Dermis blood vessel endothelial cell (primary cell): ENCODE data around the gene HCAR2. TPM values are rescaled to one million over a fixed set of nuclear protein-coding genes. Genes with fewer than 3 reads are reported as not detected.
A peak's percentile ranks its signal among the peaks of the same experiment; 100 is the strongest.
"Not testable (repeated sequence)": the region's sequence is repeated elsewhere in the genome, so short reads cannot be mapped to it uniquely, and the experiment has no call there.

ENCODE experiments used
- DNase-seq: peaks from one replicate; pipeline ENCODE4 v3.0.0; 2010
- total RNA-seq: library from RNA; depleted of rRNA; stranded (reverse); fragments of >200 nt; gene quantifications from 2 replicates; pipeline ENCODE4 v1.2.3, GENCODE V29; 2014

Gene HCAR2
- total RNA-seq, result not detected in 2 replicates

DNA sequence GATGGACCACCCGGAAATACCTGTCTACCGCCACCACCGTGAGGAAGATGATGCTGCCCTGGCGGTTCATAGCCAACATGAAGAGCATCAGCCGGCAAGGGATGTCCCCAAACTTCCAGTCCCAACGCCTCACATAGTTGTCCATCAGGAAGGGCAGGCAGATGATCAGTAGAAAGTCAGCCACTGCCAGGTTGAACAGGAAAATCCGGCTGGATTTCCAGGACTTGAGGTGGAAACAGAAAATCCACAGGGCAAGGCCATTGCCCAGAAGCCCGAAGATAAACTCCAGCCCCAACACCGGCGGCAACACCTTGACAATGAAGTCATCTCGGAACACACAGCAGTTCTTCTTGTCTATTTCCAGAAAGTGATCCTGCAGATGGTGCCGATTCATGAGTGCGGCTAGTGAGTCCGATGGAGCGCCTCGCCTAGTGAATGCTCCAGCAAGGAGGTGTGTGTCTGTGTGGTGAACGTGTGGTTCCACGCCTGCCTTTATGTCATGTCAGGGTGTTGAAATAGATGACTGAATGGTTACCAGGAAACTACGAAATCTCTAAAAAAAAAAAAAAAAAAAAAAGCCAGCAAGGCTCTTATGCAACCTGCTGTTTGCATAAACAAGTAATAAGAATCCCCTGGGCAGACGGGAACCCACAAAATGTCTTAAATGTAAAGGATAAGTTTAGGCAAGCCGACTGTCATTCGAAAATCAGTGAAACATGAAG lies at the start of gene HCAR2:
Gene HCAR2 (minus strand): TSS at position 468 of the 722 bp plus-strand sequence. CDS start 74 bp downstream, at position 394.
- DNase-seq, result not testable (repeated sequence)

DNA sequence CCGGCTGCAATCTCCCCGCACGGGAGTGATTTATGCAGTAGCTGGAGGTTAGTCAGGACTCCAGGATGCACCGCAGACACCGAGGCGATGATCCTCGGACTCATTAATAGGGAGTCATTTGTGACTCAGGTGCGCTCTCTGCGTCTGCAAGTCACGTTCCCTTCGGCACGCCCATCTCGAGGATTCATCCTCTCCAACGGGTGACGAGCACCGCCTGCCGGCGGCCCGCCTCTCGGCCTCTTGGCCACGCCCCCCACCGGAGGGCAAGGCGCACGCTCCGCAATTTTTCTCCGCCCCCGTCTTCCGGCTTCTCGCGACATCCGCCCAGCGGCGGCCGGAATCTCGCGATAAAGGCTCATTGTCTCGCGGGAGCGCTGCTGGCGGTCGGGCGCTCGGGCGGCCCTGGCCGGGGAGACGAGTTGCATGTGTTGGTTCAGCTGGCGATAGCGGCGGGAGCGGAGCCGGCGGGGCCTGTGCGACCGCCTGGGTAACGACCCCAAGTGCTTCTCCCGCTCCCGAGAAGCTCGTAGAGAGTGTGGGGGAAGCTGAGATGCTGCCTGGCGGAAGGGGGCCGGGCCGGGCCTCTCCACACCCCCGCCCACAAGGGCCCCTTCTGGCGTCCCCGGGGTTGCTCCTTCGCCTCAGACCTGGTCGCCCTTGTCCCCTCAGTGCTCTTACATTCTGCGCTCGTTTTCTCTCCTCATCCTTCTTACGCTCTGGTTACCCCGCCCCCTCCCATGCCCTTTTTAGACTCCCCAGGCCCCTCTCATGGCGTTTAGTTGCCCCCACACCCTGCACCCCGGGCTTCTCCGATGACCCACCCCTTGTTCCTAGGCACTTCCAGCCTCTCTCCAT lies 49.5 kb upstream of the HCAR2 start, which contains the start of gene DENR:
Gene DENR (plus strand): TSS at position 361 of the 855 bp plus-strand sequence. CDS start 878 bp downstream, outside the sequence.
- peak; percentile 98 for DNase-seq

GRCh38 chr12:122750781-122751515 lies 47.8 kb upstream of the HCAR2 start:
- DNase-seq, result not testable (repeated sequence)

DNA sequence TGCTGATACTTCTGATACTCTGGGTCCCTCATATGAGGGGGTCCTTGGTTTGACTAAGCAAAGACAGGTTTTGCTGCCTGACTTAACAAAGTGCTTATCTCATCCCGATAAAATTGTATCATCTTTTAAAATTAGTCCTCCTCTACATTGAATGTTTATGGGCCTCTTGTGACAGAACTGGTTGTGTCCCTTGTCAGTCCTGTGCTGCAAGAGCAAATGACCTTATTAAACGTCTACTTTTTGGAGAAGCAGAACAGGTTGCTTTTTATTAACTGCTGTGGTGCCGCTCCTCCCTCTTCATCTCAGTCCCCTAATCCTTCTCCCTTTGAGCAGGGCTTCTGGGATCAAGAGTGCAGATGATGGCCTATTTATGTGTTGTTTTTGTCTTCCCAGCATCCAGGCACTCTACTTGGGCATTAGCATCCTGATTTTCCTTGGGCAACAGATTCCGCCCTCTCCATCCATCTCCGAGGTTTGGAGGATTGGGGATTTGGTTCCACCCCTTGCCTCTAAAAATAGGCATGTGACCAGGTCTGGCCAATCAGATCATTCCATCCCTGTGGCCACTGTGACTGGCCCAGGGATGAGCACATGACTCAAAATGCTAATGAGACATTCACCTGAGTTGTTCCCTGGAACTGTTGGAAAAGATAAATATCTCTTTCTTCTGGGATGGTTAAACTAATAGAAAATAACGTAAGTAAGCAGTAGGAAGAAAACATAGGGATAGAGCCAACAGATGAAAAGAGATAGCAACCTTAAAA lies 46.6 kb upstream of the HCAR2 start:
- DNase-seq, result no peak

DNA sequence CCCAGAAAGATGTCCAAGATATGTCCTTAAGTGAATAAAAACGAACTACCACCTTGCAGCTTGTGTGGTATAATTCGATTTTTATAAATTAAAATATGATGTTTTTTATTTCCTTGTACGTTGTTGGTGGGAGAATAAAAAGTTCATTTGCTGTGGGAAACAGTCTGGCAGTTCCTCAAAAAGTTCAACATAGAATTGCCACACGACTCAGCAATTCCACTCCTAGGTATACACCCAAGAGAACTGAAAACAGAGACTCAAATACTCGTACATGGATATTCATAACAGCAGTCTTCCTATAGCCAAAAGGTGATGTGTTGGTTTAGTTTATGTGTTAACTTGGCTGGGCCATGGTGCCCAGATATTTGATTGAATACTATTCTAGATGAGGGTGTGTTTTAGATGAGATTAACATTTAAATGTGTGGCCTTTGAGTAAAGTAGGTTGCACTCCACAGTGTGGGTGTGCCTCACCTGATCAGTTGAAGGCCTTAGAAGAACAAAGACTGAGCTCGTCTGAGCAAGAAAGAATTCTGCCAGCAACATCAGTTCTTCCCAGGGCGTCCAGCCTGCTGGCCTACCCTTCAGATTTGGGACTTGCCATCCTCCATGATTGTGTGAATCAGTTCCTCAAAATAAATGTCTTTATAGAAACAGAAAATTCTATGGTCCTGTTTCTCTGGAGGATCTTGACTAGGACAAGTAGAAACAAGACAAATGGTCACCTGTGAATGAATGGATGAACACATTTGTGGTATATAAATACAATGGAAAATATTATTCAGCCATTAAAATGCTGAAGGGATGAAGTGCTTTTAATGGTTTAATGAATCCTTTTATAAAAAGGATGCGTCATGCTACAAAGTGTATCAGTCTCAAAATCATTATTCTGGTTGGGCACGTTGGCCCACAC lies 44.3 kb upstream of the HCAR2 start:
- DNase-seq, result no peak

DNA sequence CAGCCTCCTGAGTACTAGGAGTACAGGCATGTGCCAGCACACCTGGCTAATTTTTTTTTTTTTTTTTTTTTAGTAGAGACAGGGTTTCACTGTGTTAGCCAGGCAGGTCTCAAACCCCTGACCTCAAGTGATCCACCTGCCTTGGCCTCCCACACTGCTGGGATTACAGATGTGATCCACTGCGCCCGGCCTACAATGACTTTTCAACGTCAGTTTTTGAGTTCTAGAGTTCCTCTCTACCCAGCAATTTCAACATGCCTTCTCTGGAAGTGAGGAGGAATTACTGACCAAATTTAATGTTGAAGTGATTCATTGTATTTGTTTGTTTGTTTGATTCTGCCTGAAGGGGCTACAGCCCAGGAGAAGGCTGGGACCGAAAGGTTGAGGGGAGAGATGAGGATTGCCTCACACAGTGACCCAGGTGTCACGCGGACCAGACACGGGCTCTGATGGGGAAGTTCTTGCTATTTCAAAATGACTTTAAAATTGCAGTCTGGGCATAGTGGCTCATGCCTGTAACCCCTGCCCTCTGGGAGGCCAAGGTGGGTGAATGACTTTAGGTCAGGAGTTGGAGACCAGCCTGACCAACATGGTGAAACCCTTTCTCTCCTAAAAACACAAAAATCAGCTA lies 40.9 kb upstream of the HCAR2 start:
- DNase-seq, result no peak

GRCh38 chr12:122740351-122740750 lies 37.2 kb upstream of the HCAR2 start:
- no peak for DNase-seq

- no peak for DNase-seq
Measured at GRCh38 chr12:122738571-122738970, 35.4 kb upstream of the HCAR2 start.

GRCh38 chr12:122732611-122733010 lies 29.5 kb upstream of the HCAR2 start:
- DNase-seq, result no peak

DNA sequence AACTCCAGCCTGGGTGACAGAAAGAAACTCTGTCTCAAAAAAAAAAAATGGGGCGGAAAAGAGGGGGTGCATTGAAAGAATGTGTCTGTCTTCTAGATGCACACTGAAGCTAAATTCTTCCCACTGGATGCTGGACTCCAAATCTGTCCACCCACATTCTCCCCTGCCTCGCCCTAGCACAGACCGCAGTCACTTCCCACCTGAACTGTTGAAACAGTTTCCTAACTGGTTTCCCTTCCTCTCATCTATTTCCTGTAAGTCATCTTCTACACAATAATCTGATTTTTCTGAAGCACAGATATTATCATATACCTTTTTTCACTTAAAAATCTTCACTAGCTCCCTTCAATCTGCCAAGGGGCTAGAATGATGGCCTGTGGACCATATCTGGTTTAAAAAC lies 29.0 kb upstream of the HCAR2 start:
- DNase-seq, result no peak

DNA sequence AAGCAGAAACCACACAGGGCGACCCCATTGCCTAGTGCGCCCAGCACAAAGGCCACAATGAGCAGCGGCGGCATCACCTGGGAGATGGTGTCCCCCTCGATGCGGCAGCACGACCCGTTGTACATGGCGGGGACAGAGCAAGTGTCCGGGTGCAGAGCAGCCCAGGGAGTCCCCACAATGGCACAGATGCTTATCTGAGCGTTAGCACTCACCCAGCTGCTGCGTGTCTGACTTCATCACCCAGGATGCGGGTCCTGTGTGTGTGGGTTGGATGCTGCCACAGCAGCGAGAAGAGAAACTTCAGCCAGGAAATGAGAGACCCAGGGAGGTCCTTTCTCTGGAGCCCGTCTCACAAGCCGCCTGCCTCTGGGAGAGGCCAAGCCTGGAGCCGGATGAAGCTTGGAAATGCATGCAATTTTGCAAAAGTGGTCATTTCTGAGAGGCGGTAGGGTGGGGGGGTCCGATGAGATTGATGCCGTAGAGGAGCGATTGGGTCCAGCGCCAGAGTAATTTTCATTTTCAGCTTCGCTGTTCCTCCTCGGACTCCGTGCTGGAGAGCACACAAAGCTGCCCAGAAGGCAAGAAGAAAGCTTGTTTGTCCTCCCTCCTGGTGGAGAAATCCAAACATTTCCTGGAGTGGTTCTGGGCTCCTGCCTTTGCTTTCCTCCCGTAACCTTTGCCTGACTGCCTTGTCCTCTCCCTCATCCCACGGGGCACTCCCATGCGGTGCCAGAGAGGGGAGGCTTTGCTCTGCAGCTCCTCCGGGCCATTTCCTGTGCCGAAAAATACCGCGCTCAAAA lies 27.3 kb upstream of the HCAR2 start, which contains the start of gene HCAR1:
Gene HCAR1 (minus strand): TSS at position 630 of the 800 bp plus-strand sequence. CDS start 505 bp downstream, at position 125.
- DNase-seq, result no peak

DNA sequence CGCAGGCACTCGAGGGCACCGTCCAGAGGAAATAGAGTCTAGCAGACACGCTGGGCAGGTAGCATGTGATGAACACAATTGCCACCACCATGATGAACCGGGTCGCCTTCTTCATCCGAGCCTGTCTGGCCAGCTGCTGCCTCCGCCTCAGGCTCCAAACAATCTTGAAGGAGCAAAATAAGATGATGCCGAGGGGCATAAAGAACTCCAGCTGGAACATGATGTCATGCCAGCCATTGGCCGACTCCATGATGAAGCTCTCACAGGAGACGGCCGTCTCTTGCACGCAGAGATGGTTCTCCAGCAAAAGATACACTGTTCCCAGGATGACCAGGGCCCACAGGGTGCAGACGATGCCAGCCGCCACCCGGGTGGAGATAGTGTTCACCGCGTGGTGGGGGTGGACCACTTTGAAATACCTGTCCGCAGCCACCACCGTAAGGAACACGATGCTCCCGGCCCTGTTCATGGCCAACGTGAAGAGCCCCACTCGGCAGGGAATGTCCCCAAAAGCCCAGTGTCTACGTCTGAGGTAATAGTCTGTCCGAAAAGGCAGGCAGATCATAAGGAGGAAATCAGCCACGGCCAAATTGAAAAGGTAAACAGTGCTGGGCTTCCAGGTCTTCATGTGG lies 26.5 kb upstream of the HCAR2 start:
- DNase-seq, result no peak

DNA sequence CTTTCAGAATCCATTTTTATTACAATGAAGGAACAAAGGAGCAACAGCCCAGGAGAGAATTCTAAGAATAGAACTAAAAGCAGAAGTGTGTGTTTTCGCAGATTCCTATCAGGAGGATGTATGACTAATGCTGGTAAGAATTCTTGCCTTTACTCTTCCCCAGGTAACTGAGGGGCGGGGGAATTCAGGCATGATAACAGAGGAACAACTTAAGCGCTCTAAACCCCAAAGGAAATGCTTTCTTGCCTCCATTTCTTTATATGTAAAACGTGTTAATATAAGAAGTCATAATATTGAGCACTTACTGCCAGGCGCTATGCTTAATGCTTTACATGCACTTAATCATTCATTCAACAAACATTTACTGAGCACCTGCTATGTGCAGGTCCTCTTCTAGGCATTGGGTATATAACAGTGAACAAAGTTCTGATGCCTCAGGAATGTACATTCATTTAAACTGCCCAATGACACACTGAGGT lies 23.0 kb upstream of the HCAR2 start:
- peak; percentile 78 for DNase-seq

GRCh38 chr12:122725452-122726079 lies 22.4 kb upstream of the HCAR2 start:
- DNase-seq, result no peak

DNA sequence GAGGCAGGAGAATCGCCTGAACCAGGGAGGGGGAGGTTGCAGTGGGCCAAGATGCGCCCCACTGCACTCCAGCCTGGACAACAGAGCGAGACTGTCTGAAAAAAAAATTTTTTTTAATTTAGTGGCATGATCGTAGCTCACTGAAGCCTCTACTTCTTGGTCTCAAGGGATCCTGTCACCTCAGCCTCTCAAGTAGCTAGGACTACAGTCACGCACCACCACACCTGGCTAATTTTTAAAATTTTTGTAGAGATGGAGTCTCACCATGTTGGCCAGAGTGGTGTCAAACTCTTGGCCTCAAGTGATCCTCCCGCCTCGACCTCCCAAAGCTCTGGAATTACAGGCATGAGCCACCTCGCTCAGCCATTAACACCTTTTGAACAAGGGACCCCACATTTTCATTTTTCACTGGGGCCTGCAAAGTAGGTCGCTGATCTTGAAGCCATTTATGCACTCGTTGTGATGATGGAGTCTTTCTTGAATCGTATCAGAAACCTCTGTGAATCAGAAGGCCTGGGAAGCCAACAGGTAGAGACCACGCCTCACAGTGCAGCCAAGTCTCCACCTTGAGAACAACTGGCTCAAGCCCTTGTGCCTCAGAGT lies 21.6 kb upstream of the HCAR2 start:
- DNase-seq, result no peak

DNA sequence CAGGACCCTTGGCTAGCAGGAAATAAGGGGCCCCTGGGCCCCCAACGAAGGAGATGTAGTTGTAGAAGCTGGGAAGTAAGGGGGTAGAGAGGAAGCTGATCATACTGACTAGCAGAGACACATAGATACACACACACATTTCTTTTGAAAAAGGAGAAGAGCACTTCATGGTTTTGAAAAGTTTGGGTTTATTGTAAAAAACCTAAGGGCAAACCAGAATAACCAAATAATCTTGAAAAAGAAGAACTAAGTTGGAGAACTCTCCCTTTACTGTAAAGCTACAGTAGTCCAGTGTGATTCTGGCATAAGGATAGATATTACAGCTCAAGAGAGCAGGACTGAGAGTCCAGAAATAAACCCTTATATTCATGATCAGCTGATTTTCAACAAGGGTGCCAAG lies 19.2 kb upstream of the HCAR2 start:
- no peak for DNase-seq

GRCh38 chr12:122721057-122721545 lies 17.9 kb upstream of the HCAR2 start:
- DNase-seq, result peak; percentile 58

DNA sequence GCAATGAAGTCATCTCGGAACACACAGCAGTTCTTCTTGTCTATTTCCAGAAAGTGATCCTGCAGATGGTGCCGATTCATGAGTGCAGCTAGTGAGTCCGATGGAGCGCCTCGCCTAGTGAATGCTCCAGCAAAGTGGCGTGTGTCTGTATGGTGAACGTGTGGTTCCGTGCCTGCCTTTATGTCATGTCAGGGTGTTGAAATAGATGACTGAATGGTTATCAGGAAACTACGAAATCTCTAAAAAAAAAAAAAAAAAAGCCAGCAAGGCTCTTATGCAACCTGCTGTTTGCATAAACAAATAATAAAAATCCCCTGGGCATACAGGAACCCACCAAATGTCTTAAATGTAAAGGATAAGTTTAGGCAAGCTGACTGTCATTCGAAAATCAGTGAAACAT lies 13.5 kb upstream of the HCAR2 start, which contains the start of gene HCAR3:
Gene HCAR3 (minus strand): TSS at position 154 of the 400 bp plus-strand sequence. CDS start 74 bp downstream, at position 80.
- not testable (repeated sequence) for DNase-seq
